Measurements from ENCODE around the gene COMT. TPM values are rescaled to one million over a fixed set of nuclear protein-coding genes. Genes with fewer than 3 reads are reported as not detected.

Gene COMT
- total and polyA plus RNA-seq, 9 of the 15 experiments (the other 6 are each of a cell fraction or from before 2014, with no cell fraction given) = 12.5 to 351 (median 155) TPM

- DNase-seq (ENCODE audit: extremely low read depth in 1 of 4, low spot score in 3 of 4) (no peak), ATAC-seq (no peak), FAIRE-seq (no peak)
- H3K9ac ChIP-seq (ENCODE audit: insufficient read depth in 1 of 2, low read depth in 2 of 2, low read length in 2 of 2) = no peak overlapping the region; a peak in 2 of 4 replicates
- CTCF ChIA-PET (ENCODE audit: low intra/inter-chr PET ratio) = interaction anchor here (0.6 to 2.4 kb wide), 7 partner anchors 38 to 230 kb away, joined by 3 to 21 read pairs (median 4); no protein-coding TSS in a partner anchor
- H4K20me1 ChIP-seq (replicated peaks; ENCODE audit: control insufficient read depth, insufficient read depth, low read length) = peaks cover 4% of the 10 kb centered on the region
- H3K27ac ChIP-seq (ENCODE audit: extremely low read depth, low read depth, low read length) = peak overlapping the region; percentile 92; the same call in 2 of the 3 replicates
- no peak overlapping the region; the same call in 1 of the 2 replicates for H3K4me2 ChIP-seq (ENCODE audit: insufficient read depth, low read length)
- no peak overlapping the region for H3K4me3 ChIP-seq
- H3K9me3 ChIP-seq (replicated peaks; ENCODE audit: control insufficient read depth, insufficient read depth, low read depth, low read length) = no peaks in the 10 kb centered on the region
- POLR2A ChIA-PET = interaction anchor here (0.6 to 2.4 kb wide), 23 partner anchors 9 to 307 kb away, joined by 3 to 11 read pairs (median 4); partner anchors contain the start of gene GP1BB
- no TSS peak for BruUV-seq (replicated peaks)
- H3K9me1 ChIP-seq (ENCODE audit: control insufficient read depth, insufficient read depth, low read length) = no peaks in the 10 kb centered on the region
- H3K79me2 ChIP-seq (ENCODE audit: control insufficient read depth, insufficient read depth, low read length) = peaks cover 68% of the 10 kb centered on the region
- no peaks in the 10 kb centered on the region for H3K27me3 ChIP-seq (ENCODE audit: control insufficient read depth in 2 of 2, insufficient read depth in 2 of 2, low read length in 2 of 2)
- H3K36me3 ChIP-seq (ENCODE audit: control insufficient read depth, insufficient read depth, low read length) = peaks cover 56% of the 10 kb centered on the region
- 78% methylated on average over 9 of the region's 9 CpGs for WGBS (ENCODE audit: insufficient coverage, low coverage, missing lambda C conversion rate)
- in situ Hi-C loops (cut with MboI) (no loop called here), intact Hi-C loops (cut with micrococcal nuclease) (no loop called here)
- peaks cover 28 to 30% of the 10 kb centered on the region in 2 experiments for H3K4me1 ChIP-seq (replicated peaks in 1 of 2; ENCODE audit: control insufficient read depth in 2 of 2, insufficient read depth in 2 of 2, low read length in 2 of 2)
- no peak overlapping the region for H2AFZ ChIP-seq (ENCODE audit: low read depth, low read length)
- no peak for TF ChIP-seq NR2F6 (CRISPR knock-in tag; IDR thresholded peaks at IDR 0.05)
- TF ChIP-seq TFE3 (CRISPR knock-in tag; IDR thresholded peaks at IDR 0.05) = no peak
- no peak for TF ChIP-seq ARHGAP35 (IDR thresholded peaks at IDR 0.05; ENCODE audit: partially characterized antibody)
- TF ChIP-seq GATAD2A (IDR thresholded peaks at IDR 0.05) = no peak
- TF ChIP-seq HCFC1 (IDR thresholded peaks at IDR 0.05; ENCODE audit: low read depth, low read length) = no peak
- 0 out of 2 replicates have a peak, but pooled peaks have one; percentile 46 for TF ChIP-seq ZNF444 (CRISPR knock-in tag; IDR thresholded peaks at IDR 0.05)
- TF ChIP-seq HOMEZ (CRISPR knock-in tag; IDR thresholded peaks at IDR 0.05) = no peak
- no peak for TF ChIP-seq E2F4 (CRISPR knock-in tag; IDR thresholded peaks at IDR 0.05; ENCODE audit: low read depth)
- no peak for TF ChIP-seq BDP1 (IDR thresholded peaks at IDR 0.05; ENCODE audit: insufficient read depth, insufficient read length)
- TF ChIP-seq SMARCC2 (IDR thresholded peaks at IDR 0.05; ENCODE audit: low read depth) = no peak
- TF ChIP-seq SRF (CRISPR knock-in tag; IDR thresholded peaks at IDR 0.05) = no peak
- TF ChIP-seq MAFK (IDR thresholded peaks at IDR 0.05; ENCODE audit: low read length) = no peak
- no peak for TF ChIP-seq MXD1 (CRISPR knock-in tag; IDR thresholded peaks at IDR 0.05; ENCODE audit: borderline replicate concordance, poor library complexity, severe bottlenecking)
- no peak for TF ChIP-seq OTX1 (CRISPR knock-in tag; IDR thresholded peaks at IDR 0.05)
- TF ChIP-seq GTF2A2 (tag; IDR thresholded peaks at IDR 0.05) = no peak
- 0 out of 2 replicates have a peak, but pooled peaks have one; percentile 21 for TF ChIP-seq ZNF830 (CRISPR knock-in tag; IDR thresholded peaks at IDR 0.05)
- TF ChIP-seq RCOR1 (IDR thresholded peaks at IDR 0.05; ENCODE audit: borderline replicate concordance in 1 of 2, low read depth in 2 of 2, low read length in 2 of 2) = no peak
- no peak for TF ChIP-seq CREBBP (IDR thresholded peaks at IDR 0.05; ENCODE audit: low read depth, low read length)
- TF ChIP-seq TARDBP (IDR thresholded peaks at IDR 0.05) = no peak
Observed at GRCh38 chr22:19948057-19948760, 6.6 kb downstream of the COMT start.
